Measurements from ENCODE around the gene DNAH10.

The DNAH10 gene

GRCh38 chr12:123893276-123893675 lies 131.2 kb downstream of the DNAH10 start:
- no peak for DNase-seq (ENCODE audit: insufficient read length, low spot score)
- TF ChIP-seq CTCF (IDR thresholded peaks at IDR 0.05; ENCODE audit: insufficient read depth, missing control alignments) = no peak
- no peak for FAIRE-seq

GRCh38 chr12:123894823-123895345 lies 132.8 kb downstream of the DNAH10 start:
- FAIRE-seq (no peak), DNase-seq (ENCODE audit: insufficient read length, low spot score) (no peak)
- no peak for TF ChIP-seq CTCF (IDR thresholded peaks at IDR 0.05; ENCODE audit: insufficient read depth, missing control alignments)

GRCh38 chr12:123895451-123895850 lies 133.3 kb downstream of the DNAH10 start:
- FAIRE-seq = no peak
- TF ChIP-seq CTCF (IDR thresholded peaks at IDR 0.05; ENCODE audit: insufficient read depth, missing control alignments) = no peak

GRCh38 chr12:123896767-123897166 lies 134.7 kb downstream of the DNAH10 start:
- FAIRE-seq = no peak
- TF ChIP-seq CTCF (IDR thresholded peaks at IDR 0.05; ENCODE audit: insufficient read depth, missing control alignments) = no peak
- no peak for DNase-seq (ENCODE audit: insufficient read length, low spot score)

More at GRCh38 chr12:123895451-123895850, 133.3 kb downstream of the DNAH10 start:
- DNase-seq (ENCODE audit: insufficient read length, low spot score) = no peak

GRCh38 chr12:123897221-123897620 lies 135.1 kb downstream of the DNAH10 start:
- no peak for FAIRE-seq
- no peak for TF ChIP-seq CTCF (IDR thresholded peaks at IDR 0.05; ENCODE audit: insufficient read depth, missing control alignments)
- DNase-seq (ENCODE audit: insufficient read length, low spot score) = no peak

GRCh38 chr12:123898673-123899072 lies 136.6 kb downstream of the DNAH10 start:
- FAIRE-seq (no peak), DNase-seq (ENCODE audit: insufficient read length, low spot score) (no peak)
- TF ChIP-seq CTCF (IDR thresholded peaks at IDR 0.05; ENCODE audit: insufficient read depth, missing control alignments) = no peak

GRCh38 chr12:123899368-123899767 lies 137.3 kb downstream of the DNAH10 start:
- DNase-seq (ENCODE audit: insufficient read length, low spot score) (no peak), FAIRE-seq (no peak)
- no peak for TF ChIP-seq CTCF (IDR thresholded peaks at IDR 0.05; ENCODE audit: insufficient read depth, missing control alignments)
